HEK293 (cell line): ENCODE measurements around the gene CFAP70.

Experiments used
- CTCF ChIA-PET: fragments of 350-600 bp; formaldehyde crosslinking; extraction: SDS; loops from one replicate; lab custom pipeline; 2021; ENCODE audit warnings: antibody characterized with exemption; lab: Yijun Ruan, JAX
- POLR2A ChIA-PET: fragments of 300-600 bp; formaldehyde crosslinking; extraction: SDS; loops from one replicate; lab custom pipeline; 2020; ENCODE audit warnings: antibody characterized with exemption, inconsistent platforms; lab: Yijun Ruan, JAX
- H3K27ac ChIP-seq: fragments of 200-500 bp; sonication (Bioruptor generic); 2 replicates; pipeline ENCODE4 v1.5.1; 2014; ENCODE audit warnings: low read depth, low read length, control low read depth, inconsistent platforms; ENCODE audit errors: extremely low read depth
- H3K36me3 ChIP-seq, 2 experiments: fragments of 200-500 bp in 1 of 2; sonication (Bioruptor generic) in 1 of 2; 1 replicate in 1 of 2; 2 replicates in 1 of 2; pipeline ENCODE4 v1.5.1; 2014 to 2017; ENCODE audit warnings: inconsistent platforms in 2 of 2, low read length in 2 of 2; ENCODE audit not compliant: control insufficient read depth in 2 of 2, insufficient read depth in 1 of 2
- H3K4me1 ChIP-seq: fragments of 200-500 bp; sonication (Bioruptor generic); 2 replicates; pipeline ENCODE4 v1.5.1; 2014; ENCODE audit warnings: mild to moderate bottlenecking, low read length, inconsistent platforms; ENCODE audit not compliant: control insufficient read depth, insufficient read depth
- H3K4me3 ChIP-seq: 2 replicates; pipeline ENCODE4 v1.5.1; 2011; ENCODE audit warnings: low read depth, mild to moderate bottlenecking, control low read depth, low read length, moderate library complexity
- H3K9me3 ChIP-seq: fragments of 200-500 bp; sonication (Bioruptor generic); 2 replicates; pipeline ENCODE4 v1.5.1; 2014; ENCODE audit warnings: low read depth, low read length, inconsistent platforms; ENCODE audit not compliant: control insufficient read depth, insufficient read depth
- PRDM1 ChIP-seq: fragments of 450-650 bp; formaldehyde crosslinking; IDR thresholded peaks from 2 replicates; pipeline ENCODE4; 2016; ENCODE audit warnings: missing biosample characterization, missing genetic modification characterization
- TRIM28 ChIP-seq: IDR thresholded peaks from 2 replicates; pipeline ENCODE4 v1.6.1; 2011; ENCODE audit warnings: low read length, control low read depth, borderline replicate concordance
- ZBTB48 ChIP-seq: fragments of 450-650 bp; formaldehyde crosslinking; IDR thresholded peaks from 2 replicates; pipeline ENCODE4 v1.5.1; 2016; ENCODE audit warnings: missing biosample characterization, missing genetic modification characterization
- ZNF138 ChIP-seq: fragments of 450-650 bp; formaldehyde crosslinking; IDR thresholded peaks from 2 replicates; pipeline ENCODE4 v1.5.1; 2016; ENCODE audit warnings: missing biosample characterization, missing genetic modification characterization, borderline replicate concordance
- ZNF223 ChIP-seq: fragments of 450-650 bp; formaldehyde crosslinking; IDR thresholded peaks from 2 replicates; pipeline ENCODE4 v1.5.1; 2016; ENCODE audit warnings: missing biosample characterization, missing genetic modification characterization
- ZNF433 ChIP-seq: fragments of 450-650 bp; formaldehyde crosslinking; IDR thresholded peaks from 2 replicates; pipeline ENCODE4 v1.5.1; 2016; ENCODE audit warnings: missing biosample characterization, missing genetic modification characterization, low read depth
- ZNF510 ChIP-seq: fragments of 450-650 bp; formaldehyde crosslinking; IDR thresholded peaks from 2 replicates; pipeline ENCODE4 v1.5.1; 2018; ENCODE audit warnings: mild to moderate bottlenecking, missing genetic modification characterization, missing biosample characterization; ENCODE audit not compliant: insufficient replicate concordance
- ZNF530 ChIP-seq: fragments of 450-650 bp; formaldehyde crosslinking; IDR thresholded peaks from 2 replicates; pipeline ENCODE4 v1.5.1; 2016; ENCODE audit warnings: low read depth, missing biosample characterization, missing genetic modification characterization
- ZNF596 ChIP-seq: fragments of 450-650 bp; IDR thresholded peaks from 2 replicates; pipeline ENCODE4 v1.5.0; 2018; ENCODE audit warnings: missing biosample characterization, mild to moderate bottlenecking, missing genetic modification characterization, moderate library complexity
- ZNF626 ChIP-seq: fragments of 450-650 bp; sonication (Bioruptor Pico); formaldehyde crosslinking; IDR thresholded peaks from 2 replicates; pipeline ENCODE4 v1.5.1; 2018; ENCODE audit warnings: missing biosample characterization, missing genetic modification characterization, inconsistent platforms
- ZNF629 ChIP-seq: fragments of 450-650 bp; formaldehyde crosslinking; IDR thresholded peaks from 2 replicates; pipeline ENCODE4 v1.5.1; 2017; ENCODE audit warnings: missing biosample characterization, missing genetic modification characterization
- ZNF670 ChIP-seq: fragments of 450-650 bp; formaldehyde crosslinking; IDR thresholded peaks from 2 replicates; pipeline ENCODE4 v1.5.1; 2016; ENCODE audit warnings: missing biosample characterization, missing genetic modification characterization, low read depth
- ZNF785 ChIP-seq: fragments of 450-650 bp; formaldehyde crosslinking; IDR thresholded peaks from 2 replicates; pipeline ENCODE4 v1.5.1; 2016; ENCODE audit warnings: missing biosample characterization, missing genetic modification characterization
- ZXDB ChIP-seq: fragments of 450-650 bp; formaldehyde crosslinking; IDR thresholded peaks from 2 replicates; pipeline ENCODE4 v1.5.1; 2016; ENCODE audit warnings: missing biosample characterization, missing genetic modification characterization
- TF ChIP-seq, protein P1 (sequence below): fragments of 450-650 bp; formaldehyde crosslinking; IDR thresholded peaks from 2 replicates; pipeline ENCODE4 v1.5.1; 2016; ENCODE audit warnings: missing biosample characterization, missing genetic modification characterization
- TF ChIP-seq, protein P2 (sequence below): fragments of 450-650 bp; formaldehyde crosslinking; IDR thresholded peaks from 2 replicates; pipeline ENCODE4 v1.5.0; 2017; ENCODE audit warnings: missing biosample characterization, missing genetic modification characterization, borderline replicate concordance
- TF ChIP-seq, protein P3 (sequence below): fragments of 450-650 bp; formaldehyde crosslinking; IDR thresholded peaks from 2 replicates; pipeline ENCODE4 v1.5.1; 2016; ENCODE audit warnings: missing biosample characterization, missing genetic modification characterization
- TF ChIP-seq, protein P4 (sequence below): fragments of 450-650 bp; IDR thresholded peaks from 2 replicates; pipeline ENCODE4 v1.5.1; 2018; ENCODE audit warnings: missing biosample characterization, missing genetic modification characterization

Gene CFAP70

DNA sequence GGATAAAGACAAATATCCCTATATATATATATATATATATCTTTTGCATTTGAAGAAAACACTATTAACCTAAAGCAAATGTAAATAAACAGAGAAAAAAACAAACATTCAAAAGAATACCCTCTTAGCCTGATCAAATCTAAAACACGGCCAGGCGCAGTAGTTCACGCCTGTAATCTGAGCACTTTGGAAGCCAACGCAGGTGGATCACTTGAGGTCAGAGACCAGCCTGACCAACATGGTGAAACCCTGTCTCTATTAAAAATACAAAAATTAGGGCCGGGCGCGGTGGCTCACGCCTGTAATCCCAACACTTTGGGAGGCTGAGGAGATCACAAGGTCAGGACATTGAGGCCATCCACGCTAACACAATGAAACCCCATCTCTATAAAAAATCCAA is 46.0 kb upstream of the CFAP70 start:
- no peaks in the 10 kb centered on the region for H3K9me3 ChIP-seq
- peaks cover 8 to 9% of the 10 kb centered on the region in 2 experiments; a peak in 2 of 3 replicates for H3K36me3 ChIP-seq
- H3K27ac ChIP-seq, result no peak overlapping the region
- H3K4me3 ChIP-seq, result no peak overlapping the region
- ChIA-PET POLR2A (no interaction called here), CTCF (no interaction called here)
- H3K4me1 ChIP-seq, result no peaks in the 10 kb centered on the region
- TF ChIP-seq ZBTB48 (tag by site-specific recombination) (no peak), ZNF785 (tag by site-specific recombination) (no peak), ZNF626 (no peak), ZNF223 (tag by site-specific recombination) (no peak), ZNF670 (tag by site-specific recombination) (no peak)
- TF ChIP-seq, protein P1, sequence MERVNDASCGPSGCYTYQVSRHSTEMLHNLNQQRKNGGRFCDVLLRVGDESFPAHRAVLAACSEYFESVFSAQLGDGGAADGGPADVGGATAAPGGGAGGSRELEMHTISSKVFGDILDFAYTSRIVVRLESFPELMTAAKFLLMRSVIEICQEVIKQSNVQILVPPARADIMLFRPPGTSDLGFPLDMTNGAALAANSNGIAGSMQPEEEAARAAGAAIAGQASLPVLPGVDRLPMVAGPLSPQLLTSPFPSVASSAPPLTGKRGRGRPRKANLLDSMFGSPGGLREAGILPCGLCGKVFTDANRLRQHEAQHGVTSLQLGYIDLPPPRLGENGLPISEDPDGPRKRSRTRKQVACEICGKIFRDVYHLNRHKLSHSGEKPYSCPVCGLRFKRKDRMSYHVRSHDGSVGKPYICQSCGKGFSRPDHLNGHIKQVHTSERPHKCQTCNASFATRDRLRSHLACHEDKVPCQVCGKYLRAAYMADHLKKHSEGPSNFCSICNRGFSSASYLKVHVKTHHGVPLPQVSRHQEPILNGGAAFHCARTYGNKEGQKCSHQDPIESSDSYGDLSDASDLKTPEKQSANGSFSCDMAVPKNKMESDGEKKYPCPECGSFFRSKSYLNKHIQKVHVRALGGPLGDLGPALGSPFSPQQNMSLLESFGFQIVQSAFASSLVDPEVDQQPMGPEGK (tag by site-specific recombination), result no peak

DNA sequence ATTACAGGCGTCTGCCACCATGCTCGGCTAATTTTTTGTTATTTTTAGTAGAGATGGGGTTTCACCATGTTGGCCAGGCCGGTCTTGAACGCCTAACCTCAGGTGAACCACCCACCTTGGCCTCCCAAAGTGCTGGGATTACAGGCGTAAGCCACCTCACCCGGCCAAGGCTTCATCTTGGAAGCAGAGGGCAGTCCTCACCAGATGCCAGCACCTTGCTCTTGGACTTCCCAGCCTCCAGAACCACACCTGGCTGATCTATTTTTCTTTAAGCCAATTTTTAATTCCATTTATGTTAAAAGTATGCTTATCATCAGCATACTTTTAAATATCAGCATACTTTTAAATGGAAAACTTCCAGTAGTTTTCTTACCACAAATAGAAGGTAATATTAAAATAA is 43.0 kb upstream of the CFAP70 start:
- Histone ChIP-seq H3K4me3 (no peak overlapping the region), H3K36me3 (peaks cover 12 to 27% of the 10 kb centered on the region in 2 experiments; a peak in 2 of 3 replicates), H3K4me1 (no peaks in the 10 kb centered on the region), H3K27ac (no peak overlapping the region), H3K9me3 (no peaks in the 10 kb centered on the region)
- CTCF ChIA-PET, result interaction anchor here (0.6 to 1.5 kb wide), 2 partner anchors 9 to 20 kb away, joined by 3 read pairs; no protein-coding TSS in a partner anchor
- TF ChIP-seq ZNF138 (no peak), ZXDB (no peak), ZNF596 (tag by site-specific recombination) (no peak), ZNF530 (no peak), ZNF629 (tag by site-specific recombination) (no peak), PRDM1 (no peak), ZNF510 (tag by site-specific recombination) (no peak), ZNF433 (tag by site-specific recombination) (no peak), TRIM28 (no peak)
- TF ChIP-seq, protein P2, sequence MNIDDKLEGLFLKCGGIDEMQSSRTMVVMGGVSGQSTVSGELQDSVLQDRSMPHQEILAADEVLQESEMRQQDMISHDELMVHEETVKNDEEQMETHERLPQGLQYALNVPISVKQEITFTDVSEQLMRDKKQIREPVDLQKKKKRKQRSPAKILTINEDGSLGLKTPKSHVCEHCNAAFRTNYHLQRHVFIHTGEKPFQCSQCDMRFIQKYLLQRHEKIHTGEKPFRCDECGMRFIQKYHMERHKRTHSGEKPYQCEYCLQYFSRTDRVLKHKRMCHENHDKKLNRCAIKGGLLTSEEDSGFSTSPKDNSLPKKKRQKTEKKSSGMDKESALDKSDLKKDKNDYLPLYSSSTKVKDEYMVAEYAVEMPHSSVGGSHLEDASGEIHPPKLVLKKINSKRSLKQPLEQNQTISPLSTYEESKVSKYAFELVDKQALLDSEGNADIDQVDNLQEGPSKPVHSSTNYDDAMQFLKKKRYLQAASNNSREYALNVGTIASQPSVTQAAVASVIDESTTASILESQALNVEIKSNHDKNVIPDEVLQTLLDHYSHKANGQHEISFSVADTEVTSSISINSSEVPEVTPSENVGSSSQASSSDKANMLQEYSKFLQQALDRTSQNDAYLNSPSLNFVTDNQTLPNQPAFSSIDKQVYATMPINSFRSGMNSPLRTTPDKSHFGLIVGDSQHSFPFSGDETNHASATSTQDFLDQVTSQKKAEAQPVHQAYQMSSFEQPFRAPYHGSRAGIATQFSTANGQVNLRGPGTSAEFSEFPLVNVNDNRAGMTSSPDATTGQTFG (tag by site-specific recombination), result no peak
- TF ChIP-seq, protein P3, sequence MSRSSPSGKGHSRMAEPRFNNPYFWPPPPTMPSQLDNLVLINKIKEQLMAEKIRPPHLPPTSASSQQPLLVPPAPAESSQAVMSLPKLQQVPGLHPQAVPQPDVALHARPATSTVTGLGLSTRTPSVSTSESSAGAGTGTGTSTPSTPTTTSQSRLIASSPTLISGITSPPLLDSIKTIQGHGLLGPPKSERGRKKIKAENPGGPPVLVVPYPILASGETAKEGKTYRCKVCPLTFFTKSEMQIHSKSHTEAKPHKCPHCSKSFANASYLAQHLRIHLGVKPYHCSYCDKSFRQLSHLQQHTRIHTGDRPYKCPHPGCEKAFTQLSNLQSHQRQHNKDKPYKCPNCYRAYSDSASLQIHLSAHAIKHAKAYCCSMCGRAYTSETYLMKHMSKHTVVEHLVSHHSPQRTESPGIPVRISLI (tag by site-specific recombination), result no peak
- TF ChIP-seq, protein P4, sequence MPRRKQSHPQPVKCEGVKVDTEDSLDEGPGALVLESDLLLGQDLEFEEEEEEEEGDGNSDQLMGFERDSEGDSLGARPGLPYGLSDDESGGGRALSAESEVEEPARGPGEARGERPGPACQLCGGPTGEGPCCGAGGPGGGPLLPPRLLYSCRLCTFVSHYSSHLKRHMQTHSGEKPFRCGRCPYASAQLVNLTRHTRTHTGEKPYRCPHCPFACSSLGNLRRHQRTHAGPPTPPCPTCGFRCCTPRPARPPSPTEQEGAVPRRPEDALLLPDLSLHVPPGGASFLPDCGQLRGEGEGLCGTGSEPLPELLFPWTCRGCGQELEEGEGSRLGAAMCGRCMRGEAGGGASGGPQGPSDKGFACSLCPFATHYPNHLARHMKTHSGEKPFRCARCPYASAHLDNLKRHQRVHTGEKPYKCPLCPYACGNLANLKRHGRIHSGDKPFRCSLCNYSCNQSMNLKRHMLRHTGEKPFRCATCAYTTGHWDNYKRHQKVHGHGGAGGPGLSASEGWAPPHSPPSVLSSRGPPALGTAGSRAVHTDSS, result no peak
- POLR2A ChIA-PET, result no interaction called here
